Measurements from ENCODE around the gene ERC2.

The ERC2 gene

GRCh38 chr3:55691141-55691540 is 777.1 kb downstream of the ERC2 start:
- DNase-seq, result no peak

GRCh38 chr3:55690726-55691125 is 777.5 kb downstream of the ERC2 start:
- peak; percentile 62 for DNase-seq

GRCh38 chr3:55690177-55690576 is 778.1 kb downstream of the ERC2 start:
- DNase-seq, result no peak

- no peak for DNase-seq
Observed at GRCh38 chr3:55688154-55688553, 780.1 kb downstream of the ERC2 start.

- DNase-seq, result no peak
Observed at GRCh38 chr3:55687526-55687925, 780.7 kb downstream of the ERC2 start.

DNA sequence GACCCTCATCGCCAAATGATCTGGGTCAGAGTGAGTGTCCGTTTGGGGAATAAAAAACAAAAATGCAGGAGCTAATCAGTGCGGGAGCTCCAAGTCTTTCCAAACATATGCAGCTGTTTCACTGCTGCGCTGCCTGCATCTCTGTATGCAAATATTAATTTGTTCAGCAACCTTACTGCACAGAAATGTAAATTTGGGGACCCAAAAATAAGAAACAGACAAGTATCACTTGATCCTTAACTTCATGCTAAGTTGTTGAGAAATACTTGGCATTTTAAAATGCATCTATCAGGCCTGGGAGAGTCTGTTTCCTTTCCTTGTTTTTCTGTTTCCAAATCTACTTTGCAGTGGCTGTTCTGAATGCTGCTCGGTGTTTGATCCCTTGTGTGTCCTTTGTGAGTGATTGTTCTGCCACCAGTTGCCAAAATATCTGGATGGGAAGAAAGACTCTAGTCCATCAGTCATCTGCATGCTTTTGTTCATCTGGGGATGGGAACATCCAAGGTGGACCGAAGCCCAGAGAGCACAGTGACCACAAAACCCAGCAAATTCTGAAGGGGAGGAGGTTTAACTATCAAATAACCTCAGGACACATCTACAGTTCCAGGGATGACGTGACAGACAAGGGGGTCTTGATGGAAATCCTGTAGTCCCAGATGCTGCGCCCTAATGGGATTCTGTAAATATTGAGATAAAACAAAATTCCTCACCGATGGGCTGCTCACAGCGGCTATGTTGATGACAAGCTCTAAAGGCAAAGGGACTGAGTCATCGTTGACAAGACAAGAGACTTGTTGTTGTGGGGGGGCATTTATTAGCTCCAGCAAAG is 781.6 kb downstream of the ERC2 start:
- DNase-seq, result no peak

GRCh38 chr3:55683666-55684270 is 784.5 kb downstream of the ERC2 start:
- no peak for DNase-seq

DNA sequence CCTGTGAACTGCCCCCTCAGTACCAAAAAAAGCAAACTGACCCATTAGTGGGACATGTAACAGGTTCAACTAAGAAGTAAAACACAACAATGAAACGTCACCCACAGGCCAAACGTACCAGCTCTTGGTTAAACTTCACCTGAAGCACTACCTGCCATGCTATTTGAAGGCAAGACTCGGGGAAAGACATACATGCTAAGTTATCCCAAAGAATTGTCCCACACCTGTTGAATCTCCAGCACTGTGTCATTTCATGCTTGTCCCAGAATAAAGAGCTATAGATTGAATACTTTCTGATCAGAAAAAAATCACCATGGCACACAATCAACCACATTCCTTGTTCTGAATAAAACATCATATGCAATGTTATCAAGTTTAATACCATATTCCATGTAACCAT is 785.8 kb downstream of the ERC2 start:
- DNase-seq, result no peak

DNA sequence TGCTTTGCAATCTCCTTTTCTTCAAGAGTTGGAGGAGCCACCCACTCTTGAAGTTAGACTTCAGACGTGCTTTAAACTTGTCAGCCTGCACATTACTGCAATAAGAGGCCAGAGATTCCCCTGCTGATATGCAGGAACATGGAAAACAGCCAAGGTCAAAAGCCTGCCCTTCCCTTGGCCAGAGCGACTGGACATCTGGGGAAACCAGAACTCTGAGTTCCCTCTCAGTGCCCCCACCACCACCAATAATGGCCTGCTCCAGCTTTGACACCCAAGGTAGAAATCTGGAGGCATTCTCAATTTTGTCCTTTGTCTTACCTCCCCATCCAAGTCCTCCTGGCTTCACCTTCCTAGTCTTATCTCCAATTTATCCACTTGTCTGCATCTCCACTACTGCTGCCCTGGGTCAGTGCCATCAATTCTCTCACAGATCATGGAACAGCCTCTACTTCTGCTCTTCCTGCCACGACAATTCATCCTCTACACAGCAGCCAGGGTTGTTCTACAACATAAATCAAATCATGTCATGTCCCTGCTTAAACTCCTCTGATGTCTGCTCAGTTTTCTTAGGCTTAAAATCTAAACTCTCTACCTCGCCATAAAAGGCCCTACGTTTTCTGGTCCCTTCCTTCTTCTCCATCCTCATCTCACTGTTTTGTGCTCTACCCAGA is 789.6 kb downstream of the ERC2 start:
- no peak for DNase-seq

- peak; percentile 10 for DNase-seq
Observed at GRCh38 chr3:55676643-55677042, 791.6 kb downstream of the ERC2 start.

DNA sequence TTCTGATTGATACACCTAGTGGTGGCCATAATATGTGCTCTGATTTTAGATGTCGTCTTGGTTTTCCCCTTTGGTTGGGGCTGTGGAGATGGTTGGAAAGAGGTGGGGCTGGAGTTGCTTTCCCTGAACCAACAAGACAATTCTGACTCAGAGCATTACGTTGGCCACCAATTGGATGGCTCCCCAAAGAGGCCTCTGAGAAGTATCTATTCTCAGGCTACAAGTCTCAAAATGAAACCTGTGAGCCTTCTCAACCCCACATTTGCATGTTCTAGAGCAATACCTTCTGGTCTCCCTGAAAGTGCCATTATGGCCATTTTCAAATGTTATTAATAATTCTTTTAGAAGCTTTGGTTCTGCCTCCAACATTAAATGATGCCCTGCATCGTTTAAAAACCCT is 792.8 kb downstream of the ERC2 start:
- no peak for DNase-seq

DNA sequence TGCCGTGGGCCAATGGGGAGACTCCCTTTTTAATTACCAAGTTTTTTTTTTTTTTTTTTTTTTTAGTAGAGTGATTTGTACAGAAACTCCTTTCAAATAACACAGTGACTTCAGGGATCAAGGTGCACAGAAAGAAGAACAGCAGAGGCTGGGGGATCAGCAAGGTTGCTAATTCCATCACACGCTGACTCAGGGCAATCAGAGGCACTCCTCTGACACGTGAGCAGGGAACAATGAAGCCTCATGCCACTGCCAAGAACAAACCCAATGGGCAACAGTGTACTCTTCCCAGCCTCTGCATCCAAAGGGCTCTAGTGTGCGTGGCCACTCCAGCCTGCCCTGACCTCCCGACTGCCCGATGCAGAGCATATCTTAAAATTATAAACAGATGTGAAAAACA is 794.5 kb downstream of the ERC2 start:
- DNase-seq, result no peak

DNA sequence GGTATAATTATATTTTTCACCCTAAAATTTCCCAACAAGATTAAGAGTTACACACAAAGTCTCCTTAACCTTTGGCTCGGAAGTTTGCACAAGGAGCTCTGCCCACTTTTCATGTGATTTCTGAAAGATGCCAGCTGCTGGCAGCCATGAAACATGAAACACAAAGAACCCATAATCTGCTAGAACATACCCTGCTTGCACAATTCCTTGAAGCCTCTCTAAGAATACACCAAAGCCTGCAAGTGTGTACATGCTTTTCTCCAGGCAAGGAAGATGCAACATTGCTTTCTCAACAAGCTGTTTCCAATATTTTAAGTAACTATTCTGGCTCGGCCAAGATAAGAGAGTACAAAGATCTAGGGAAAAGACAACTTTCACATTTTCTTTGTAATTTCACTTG is 799.1 kb downstream of the ERC2 start:
- DNase-seq, result no peak

DNA sequence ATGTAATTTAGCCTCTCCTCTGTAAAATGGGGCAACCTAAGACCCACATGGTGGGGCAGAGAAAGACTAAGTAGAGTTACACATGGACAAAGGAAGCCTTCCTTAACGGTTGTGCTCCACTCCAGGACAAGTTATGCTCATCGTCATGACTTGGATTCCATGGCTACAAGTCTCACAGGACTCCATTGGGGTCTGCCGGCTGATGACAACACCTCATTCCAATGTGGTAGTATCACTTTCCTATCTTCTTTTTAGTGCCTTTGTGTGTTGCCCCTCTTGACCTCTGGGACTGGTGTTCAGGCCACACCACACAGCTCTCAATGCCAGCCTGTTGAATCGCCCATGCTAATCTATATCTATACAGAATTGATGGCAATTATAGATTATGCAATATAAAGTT is 799.9 kb downstream of the ERC2 start:
- DNase-seq, result no peak

DNA sequence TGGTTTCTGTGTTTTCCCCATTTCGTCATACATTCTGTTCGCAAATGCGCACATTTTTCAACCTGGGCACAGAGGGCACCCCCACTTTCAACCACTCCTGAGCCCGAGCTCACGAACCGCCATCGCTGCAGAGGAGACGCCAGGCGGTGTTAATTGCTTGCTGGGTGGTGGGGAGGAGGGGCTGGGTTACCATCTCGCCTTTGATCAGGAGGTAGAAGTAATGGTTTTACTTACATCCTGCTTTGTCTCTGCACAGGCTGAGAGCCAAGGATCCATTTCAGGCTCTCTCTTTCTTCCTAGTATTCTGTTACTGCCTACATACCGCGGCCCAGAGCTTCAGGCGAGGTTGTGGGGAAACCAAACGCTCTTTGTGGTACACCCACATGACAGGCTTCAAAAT is 803.9 kb downstream of the ERC2 start:
- DNase-seq, result peak; percentile 58

- DNase-seq, result no peak
Observed at GRCh38 chr3:55662683-55663082, 805.6 kb downstream of the ERC2 start.

- DNase-seq, result no peak
Observed at GRCh38 chr3:55661571-55661970, 806.7 kb downstream of the ERC2 start.

DNA sequence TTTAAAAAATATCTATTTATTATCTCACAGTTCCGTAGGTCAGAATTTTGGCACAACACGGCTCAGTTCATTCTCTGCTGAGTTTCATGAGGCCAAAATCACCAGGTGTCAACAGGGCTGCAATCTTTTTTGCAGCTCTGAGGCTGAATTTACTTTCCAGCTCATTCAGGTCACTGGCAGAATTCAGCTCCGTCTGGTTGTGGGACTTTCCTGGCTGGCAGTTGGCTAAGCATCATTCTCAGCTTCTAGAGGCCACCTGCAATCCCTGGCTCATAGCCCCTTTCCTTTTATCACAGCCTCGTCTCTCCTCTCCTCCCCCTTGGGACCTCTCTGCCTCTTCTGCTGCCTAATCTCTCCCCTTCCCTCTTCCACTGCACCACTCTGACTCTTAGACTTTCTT is 807.1 kb downstream of the ERC2 start:
- no peak for DNase-seq

DNA sequence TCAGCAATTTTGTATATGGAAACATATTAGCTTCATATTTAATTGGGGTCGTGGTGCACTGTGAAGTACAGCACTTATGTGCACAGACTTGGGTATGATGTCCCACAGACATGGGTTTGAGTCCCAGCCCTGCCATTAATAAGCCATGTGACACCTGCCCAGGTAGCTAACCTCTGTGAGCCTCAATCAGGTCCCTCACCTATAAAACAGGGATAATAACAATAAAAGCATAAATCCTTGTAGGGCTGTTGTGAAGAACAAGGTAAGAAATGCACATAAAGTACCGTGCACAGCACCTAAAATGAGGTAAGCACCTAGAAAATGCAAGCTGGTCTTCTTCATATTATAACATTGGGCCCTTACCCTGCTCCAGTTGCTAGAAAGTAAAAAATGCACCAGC is 807.6 kb downstream of the ERC2 start:
- DNase-seq, result no peak

DNA sequence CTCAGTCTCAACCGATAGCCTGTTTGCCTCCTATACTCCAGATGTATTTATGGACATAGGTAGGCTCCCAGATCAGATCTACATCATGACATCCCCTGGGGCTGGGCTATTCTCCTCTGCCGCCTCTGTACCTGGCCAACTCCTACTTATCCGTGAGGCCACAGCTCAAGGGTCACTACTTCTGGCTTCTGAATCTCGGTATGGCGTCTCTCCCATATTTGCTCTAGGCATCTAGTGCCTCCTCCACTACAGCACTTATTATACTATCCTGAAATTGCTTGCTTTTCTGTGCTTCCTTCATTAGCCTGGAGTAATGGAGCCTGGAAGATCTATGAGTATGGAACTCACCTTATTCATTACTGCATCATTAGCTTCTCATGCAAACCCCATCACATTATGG is 808.6 kb downstream of the ERC2 start:
- no peak for DNase-seq

DNA sequence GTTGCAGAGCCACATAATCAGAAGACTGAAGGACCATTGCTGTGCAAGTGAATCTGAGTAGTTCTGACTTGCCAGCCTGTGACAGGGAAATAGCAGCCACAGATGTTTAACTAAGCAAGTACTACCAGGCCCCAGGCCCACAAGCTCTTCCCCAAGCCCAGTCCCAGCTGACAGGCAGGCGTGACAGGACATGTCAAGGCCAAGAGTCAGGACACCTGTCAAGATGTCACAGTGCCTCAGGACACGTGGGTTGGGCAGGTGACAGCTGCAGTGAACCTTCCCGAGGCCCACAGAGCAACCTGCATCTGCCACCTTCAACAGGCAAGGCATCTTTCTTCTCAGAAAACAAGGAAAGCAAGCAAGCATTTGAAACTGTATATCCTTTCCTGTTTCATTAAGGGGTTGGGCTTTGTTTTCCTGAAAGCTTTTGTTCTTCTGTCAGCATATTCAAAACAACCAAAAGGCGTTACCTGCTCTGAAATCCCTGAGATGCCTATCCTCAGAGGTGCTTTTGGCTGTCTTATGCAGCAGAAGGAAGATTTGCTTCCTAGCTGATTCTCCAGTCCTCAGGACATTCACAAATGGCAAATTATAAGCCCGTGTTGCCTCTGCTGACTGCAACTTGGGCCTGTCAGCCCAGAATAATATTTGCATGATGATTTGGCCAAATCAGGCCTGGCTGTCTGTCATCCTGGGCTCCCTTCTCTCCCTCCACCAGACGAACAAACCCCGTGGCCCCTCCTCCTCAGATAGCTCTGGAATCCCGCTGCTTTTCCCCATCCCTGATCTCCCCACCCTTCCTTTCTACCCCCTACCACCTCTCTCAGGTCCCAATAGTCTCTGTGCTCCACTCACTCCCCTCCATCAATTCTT is 809.3 kb downstream of the ERC2 start:
- no peak for DNase-seq

GRCh38 chr3:55658270-55658669 is 810.0 kb downstream of the ERC2 start:
- DNase-seq, result no peak

GRCh38 chr3:55655544-55655943 is 812.7 kb downstream of the ERC2 start:
- no peak for DNase-seq
